ENCODE measurements around the gene FIS1.
"Not testable (repeated sequence)": the region's sequence is repeated elsewhere in the genome, so short reads cannot be mapped to it uniquely, and the experiment has no call there.

FIS1 gene

GRCh38 chr7:101255796-101256195 lies 10.9 kb upstream of the FIS1 start:
- Histone ChIP-seq H3K9me3 (ENCODE audit: control insufficient read depth, insufficient read depth, low read length) (no peaks in the 10 kb centered on the region), H3K4me3 (ENCODE audit: low read length) (no peak overlapping the region), H3K27me3 (ENCODE audit: control insufficient read depth, insufficient read depth, low read length) (no peaks in the 10 kb centered on the region; the same call in 1 of the 2 replicates), H3K27ac (ENCODE audit: low read length) (no peak overlapping the region), H3K36me3 (ENCODE audit: control insufficient read depth, insufficient read depth, low read length) (no peaks in the 10 kb centered on the region), H3K4me1 (ENCODE audit: control insufficient read depth, insufficient read depth, low read length) (peaks cover 2% of the 10 kb centered on the region; the same call in 1 of the 2 replicates)
- WGBS (ENCODE audit: insufficient coverage, insufficient read length), result no CpG with 5 or more reads among the region's 4 CpGs
- no peak for DNase-seq (ENCODE audit: low read depth, low spot score)

GRCh38 chr7:101253199-101253598 lies 8.3 kb upstream of the FIS1 start:
- H3K27ac ChIP-seq (ENCODE audit: low read length); H3K36me3 ChIP-seq (ENCODE audit: control insufficient read depth, insufficient read depth, low read length); H3K9me3 ChIP-seq (ENCODE audit: control insufficient read depth, insufficient read depth, low read length); H3K4me3 ChIP-seq (ENCODE audit: low read length); H3K27me3 ChIP-seq (ENCODE audit: control insufficient read depth, insufficient read depth, low read length); DNase-seq (ENCODE audit: low read depth, low spot score); H3K4me1 ChIP-seq (ENCODE audit: control insufficient read depth, insufficient read depth, low read length): not testable (repeated sequence)
- WGBS (ENCODE audit: insufficient coverage, insufficient read length), result no CpG with 5 or more reads among the region's 5 CpGs

GRCh38 chr7:101251871-101252659 lies 7.2 kb upstream of the FIS1 start:
- H3K27me3 ChIP-seq (ENCODE audit: control insufficient read depth, insufficient read depth, low read length), result no peaks in the 10 kb centered on the region; the same call in 1 of the 2 replicates
- no peaks in the 10 kb centered on the region for H3K36me3 ChIP-seq (ENCODE audit: control insufficient read depth, insufficient read depth, low read length)
- WGBS (ENCODE audit: insufficient coverage, insufficient read length), result no CpG with 5 or more reads among the region's 55 CpGs
- H3K27ac ChIP-seq (ENCODE audit: low read length), result no peak overlapping the region
- peak overlapping the region; percentile 98 for H3K4me3 ChIP-seq (ENCODE audit: low read length)
- peaks cover 2% of the 10 kb centered on the region; the same call in 1 of the 2 replicates for H3K4me1 ChIP-seq (ENCODE audit: control insufficient read depth, insufficient read depth, low read length)
- H3K9me3 ChIP-seq (ENCODE audit: control insufficient read depth, insufficient read depth, low read length), result no peaks in the 10 kb centered on the region
- DNase-seq (ENCODE audit: low read depth, low spot score), result peak; percentile 94

GRCh38 chr7:101250324-101250723 lies 5.4 kb upstream of the FIS1 start:
- no peaks in the 10 kb centered on the region for H3K27me3 ChIP-seq (ENCODE audit: control insufficient read depth, insufficient read depth, low read length)
- H3K27ac ChIP-seq (ENCODE audit: low read length), result no peak overlapping the region
- no peaks in the 10 kb centered on the region for H3K36me3 ChIP-seq (ENCODE audit: control insufficient read depth, insufficient read depth, low read length)
- H3K4me1 ChIP-seq (ENCODE audit: control insufficient read depth, insufficient read depth, low read length), result peaks cover 2% of the 10 kb centered on the region; the same call in 1 of the 2 replicates
- H3K9me3 ChIP-seq (ENCODE audit: control insufficient read depth, insufficient read depth, low read length), result no peaks in the 10 kb centered on the region
- no peak overlapping the region for H3K4me3 ChIP-seq (ENCODE audit: low read length)
- WGBS (ENCODE audit: insufficient coverage, insufficient read length), result no CpG with 5 or more reads among the region's 3 CpGs
- no peak for DNase-seq (ENCODE audit: low read depth, low spot score)

- no CpG with 5 or more reads among the region's 5 CpGs for WGBS (ENCODE audit: insufficient coverage, insufficient read length)
- peaks cover 4% of the 10 kb centered on the region; the same call in 1 of the 2 replicates for H3K4me1 ChIP-seq (ENCODE audit: control insufficient read depth, insufficient read depth, low read length)
- H3K36me3 ChIP-seq (ENCODE audit: control insufficient read depth, insufficient read depth, low read length), result no peaks in the 10 kb centered on the region
- no peak overlapping the region for H3K27ac ChIP-seq (ENCODE audit: low read length)
- no peaks in the 10 kb centered on the region for H3K9me3 ChIP-seq (ENCODE audit: control insufficient read depth, insufficient read depth, low read length)
- no peaks in the 10 kb centered on the region for H3K27me3 ChIP-seq (ENCODE audit: control insufficient read depth, insufficient read depth, low read length)
- no peak for DNase-seq (ENCODE audit: low read depth, low spot score)
- H3K4me3 ChIP-seq (ENCODE audit: low read length), result no peak overlapping the region
Measured at GRCh38 chr7:101248276-101248675, 3.4 kb upstream of the FIS1 start.

GRCh38 chr7:101245147-101245668 lies 327 bp upstream of the FIS1 start:
- DNase-seq (ENCODE audit: low read depth, low spot score), result no peak
- WGBS (ENCODE audit: insufficient coverage, insufficient read length), result no CpG with 5 or more reads among the region's 32 CpGs
- 0 out of 2 replicates have a peak, but pooled peaks cover under 1% of the 10 kb centered on the region for H3K36me3 ChIP-seq (ENCODE audit: control insufficient read depth, insufficient read depth, low read length)
- H3K27me3 ChIP-seq (ENCODE audit: control insufficient read depth, insufficient read depth, low read length), result no peaks in the 10 kb centered on the region
- H3K9me3 ChIP-seq (ENCODE audit: control insufficient read depth, insufficient read depth, low read length), result no peaks in the 10 kb centered on the region
- no peak overlapping the region for H3K27ac ChIP-seq (ENCODE audit: low read length)
- H3K4me3 ChIP-seq (ENCODE audit: low read length), result peak overlapping the region; percentile 76; the same call in 1 of the 2 replicates
- H3K4me1 ChIP-seq (ENCODE audit: control insufficient read depth, insufficient read depth, low read length), result peaks cover 2% of the 10 kb centered on the region; the same call in 1 of the 2 replicates

- H3K4me3 ChIP-seq (ENCODE audit: low read length), result peak overlapping the region; percentile 76; the same call in 1 of the 2 replicates
- H3K36me3 ChIP-seq (ENCODE audit: control insufficient read depth, insufficient read depth, low read length), result 0 out of 2 replicates have a peak, but pooled peaks cover 3% of the 10 kb centered on the region
- no peaks in the 10 kb centered on the region for H3K27me3 ChIP-seq (ENCODE audit: control insufficient read depth, insufficient read depth, low read length)
- peaks cover 2% of the 10 kb centered on the region for H3K4me1 ChIP-seq (ENCODE audit: control insufficient read depth, insufficient read depth, low read length)
- no peak for DNase-seq (ENCODE audit: low read depth, low spot score)
- H3K27ac ChIP-seq (ENCODE audit: low read length), result no peak overlapping the region
- H3K9me3 ChIP-seq (ENCODE audit: control insufficient read depth, insufficient read depth, low read length), result no peaks in the 10 kb centered on the region
- no CpG with 5 or more reads among the region's 28 CpGs for WGBS (ENCODE audit: insufficient coverage, insufficient read length)
Measured at GRCh38 chr7:101243646-101244374, 1.1 kb downstream of the FIS1 start.

- DNase-seq (ENCODE audit: low read depth, low spot score), result no peak
- H3K27ac ChIP-seq (ENCODE audit: low read length), result no peak overlapping the region
- peaks cover 5% of the 10 kb centered on the region for H3K4me1 ChIP-seq (ENCODE audit: control insufficient read depth, insufficient read depth, low read length)
- H3K4me3 ChIP-seq (ENCODE audit: low read length), result no peak overlapping the region
- no peaks in the 10 kb centered on the region for H3K9me3 ChIP-seq (ENCODE audit: control insufficient read depth, insufficient read depth, low read length)
- WGBS (ENCODE audit: insufficient coverage, insufficient read length), result no CpG with 5 or more reads among the region's 16 CpGs
- no peaks in the 10 kb centered on the region for H3K27me3 ChIP-seq (ENCODE audit: control insufficient read depth, insufficient read depth, low read length)
- H3K36me3 ChIP-seq (ENCODE audit: control insufficient read depth, insufficient read depth, low read length), result 0 out of 2 replicates have a peak, but pooled peaks cover 3% of the 10 kb centered on the region
Measured at GRCh38 chr7:101241443-101242349, 3.2 kb downstream of the FIS1 start.

- Histone ChIP-seq H3K4me3 (ENCODE audit: low read length) (no peak overlapping the region), H3K27ac (ENCODE audit: low read length) (no peak overlapping the region), H3K36me3 (ENCODE audit: control insufficient read depth, insufficient read depth, low read length) (0 out of 2 replicates have a peak, but pooled peaks cover 3% of the 10 kb centered on the region), H3K9me3 (ENCODE audit: control insufficient read depth, insufficient read depth, low read length) (no peaks in the 10 kb centered on the region), H3K4me1 (ENCODE audit: control insufficient read depth, insufficient read depth, low read length) (peaks cover 5% of the 10 kb centered on the region), H3K27me3 (ENCODE audit: control insufficient read depth, insufficient read depth, low read length) (no peaks in the 10 kb centered on the region)
- WGBS (ENCODE audit: insufficient coverage, insufficient read length), result no CpG with 5 or more reads among the region's 12 CpGs
- no peak for DNase-seq (ENCODE audit: low read depth, low spot score)
Measured at GRCh38 chr7:101241015-101241363, 3.9 kb downstream of the FIS1 start.

Measured in iPS DF 6.9 (cell line).